GM12878 (cell line): ENCODE measurements around the gene ASB3. TPM values are rescaled to one million over a fixed set of nuclear protein-coding genes. Genes with fewer than 3 reads are reported as not detected.

Experiments
- ATAC-seq: fragments of 200-7000 bp; cut with Tn5 transposase; 3 replicates; pipeline ENCODE4 v1.9.1; 2020; ENCODE audit warnings: mild to moderate bottlenecking, moderate library complexity
- BruUV-seq: library from RNA; stranded (reverse); fragments of 400-500 nt; replicated peaks from 2 replicates; lab custom pipeline; 2021; lab: Mats Ljungman, UMichigan
- CTCF ChIA-PET: fragments of 300-600 bp; sonication (Branson Sonifier 250); formaldehyde crosslinking; extraction: SDS; loops from one replicate; lab custom pipeline; 2021; ENCODE audit warnings: inconsistent platforms; lab: Yijun Ruan, JAX
- POLR2A ChIA-PET: fragments of 350-600 bp; formaldehyde crosslinking; extraction: SDS; loops from one replicate; lab custom pipeline; 2021; ENCODE audit warnings: inconsistent platforms; lab: Charles Lee
- RAD21 ChIA-PET: fragments of 300-600 bp; sonication (Branson Sonifier 250); formaldehyde crosslinking; loops from one replicate; lab custom pipeline; 2023; ENCODE audit warnings: antibody characterized with exemption; ENCODE audit not compliant: unreplicated experiment; lab: Charles Lee
- SMC1A ChIA-PET: fragments of 300-600 bp; sonication (Branson Sonifier 250); formaldehyde crosslinking; loops from one replicate; lab custom pipeline; 2023; ENCODE audit not compliant: unreplicated experiment, uncharacterized antibody; lab: Charles Lee
- DNase-seq: peaks from one replicate; pipeline ENCODE4 v3.0.0-alpha.2; 2011; ENCODE audit warnings: low read depth, low spot score
- FAIRE-seq: peaks from 3 replicates; lab custom pipeline; 2011; peaks lifted over from hg19 to GRCh38; lab: Jason Lieb, UNC
- H2AFZ ChIP-seq: 2 replicates; pipeline ENCODE4 v1.6.0; 2011; ENCODE audit warnings: low read depth, low read length, control low read depth; ENCODE audit not compliant: control insufficient read depth
- H3K27ac ChIP-seq: 2 replicates; pipeline ENCODE4 v1.5.1; 2011; ENCODE audit warnings: control low read depth; ENCODE audit not compliant: control insufficient read depth, insufficient read depth
- H3K27me3 ChIP-seq, 2 experiments: replicated peaks in 1 of 2; 2 replicates each; pipeline versions ENCODE4 v1.6.0 to v1.6.1; 2011; ENCODE audit warnings: low read length in 1 of 2; ENCODE audit not compliant: control insufficient read depth in 2 of 2, insufficient read depth in 2 of 2
- H3K36me3 ChIP-seq, 2 experiments: 2 replicates each; pipeline ENCODE4 v1.5.1; 2011; ENCODE audit warnings: low read length in 1 of 2; ENCODE audit not compliant: control insufficient read depth in 2 of 2, insufficient read depth in 2 of 2
- H3K4me1 ChIP-seq: 2 replicates; pipeline ENCODE4 v1.6.1; 2011; ENCODE audit warnings: mild to moderate bottlenecking, low read length, moderate library complexity, mixed read lengths; ENCODE audit not compliant: control insufficient read depth, insufficient read depth
- H3K4me2 ChIP-seq: 2 replicates; pipeline ENCODE4 v1.6.0; 2011; ENCODE audit warnings: control low read depth; ENCODE audit not compliant: control insufficient read depth, insufficient read depth
- H3K4me3 ChIP-seq: fragments of 200-600 bp; sonication (generic); 2 replicates; pipeline ENCODE4 v1.5.1; 2016
- H3K79me2 ChIP-seq: 2 replicates; pipeline ENCODE4 v1.6.0; 2011; ENCODE audit warnings: low read length; ENCODE audit not compliant: control insufficient read depth, insufficient read depth
- H3K9ac ChIP-seq: 2 replicates; pipeline ENCODE4 v1.8.0; 2011; ENCODE audit warnings: low read length, control low read depth, mixed read lengths; ENCODE audit not compliant: control insufficient read depth, insufficient read depth
- H3K9me3 ChIP-seq: replicated peaks from 3 replicates; pipeline ENCODE4 v1.5.1; 2011; ENCODE audit warnings: mild to moderate bottlenecking, low read length; ENCODE audit not compliant: control insufficient read depth, insufficient read depth
- H4K20me1 ChIP-seq: 2 replicates; pipeline ENCODE4 v1.6.0; 2011; ENCODE audit not compliant: control insufficient read depth, insufficient read depth
- CBFB ChIP-seq: IDR thresholded peaks from 2 replicates; pipeline ENCODE4 v1.6.1; 2016; ENCODE audit warnings: antibody characterized with exemption, low read depth
- CREM ChIP-seq: IDR thresholded peaks from 2 replicates; pipeline ENCODE4 v1.6.1; 2014; ENCODE audit warnings: antibody characterized with exemption, low read depth
- FOXK2 ChIP-seq: fragments of 450-650 bp; IDR thresholded peaks from 2 replicates; pipeline ENCODE4 v1.6.1; 2017; ENCODE audit warnings: mild to moderate bottlenecking, moderate library complexity
- FOXM1 ChIP-seq: IDR thresholded peaks from 2 replicates; pipeline ENCODE4 v1.6.1; 2012; ENCODE audit warnings: low read depth, mild to moderate bottlenecking, inconsistent platforms, low read length, moderate library complexity
- KDM1A ChIP-seq: fragments of 200-600 bp; sonication (generic); IDR thresholded peaks from 2 replicates; pipeline ENCODE4 v1.6.1; 2016; ENCODE audit warnings: borderline replicate concordance
- NR2C2 ChIP-seq: IDR thresholded peaks from 2 replicates; pipeline ENCODE4 v1.6.1; 2011; ENCODE audit warnings: borderline replicate concordance, low read depth; ENCODE audit not compliant: control insufficient read depth, insufficient read length
- NR2F1 ChIP-seq: fragments of 450-650 bp; conservative IDR thresholded peaks from 2 replicates; pipeline ENCODE4 v1.6.1; 2017; ENCODE audit warnings: mild to moderate bottlenecking
- POLR2AphosphoS5 ChIP-seq: IDR thresholded peaks from 2 replicates; pipeline ENCODE4 v1.6.1; 2011; ENCODE audit warnings: mild to moderate bottlenecking, low read length, inconsistent platforms
- RFX5 ChIP-seq: IDR thresholded peaks from 2 replicates; pipeline ENCODE4 v1.6.1; 2011; ENCODE audit warnings: low read depth, low read length, improper control_type of control experiment
- RUNX3 ChIP-seq: IDR thresholded peaks from 2 replicates; pipeline ENCODE4 v1.6.1; 2012; ENCODE audit warnings: low read length, inconsistent platforms
- SMAD1 ChIP-seq: fragments of 450-650 bp; IDR thresholded peaks from 2 replicates; pipeline ENCODE4 v1.6.1; 2018; ENCODE audit warnings: mild to moderate bottlenecking, low read depth; ENCODE audit not compliant: partially characterized antibody
- WGBS: methylation state at CpG from one replicate; pipeline ENCODE4 v1.1.6; 2016; ENCODE audit warnings: low lambda C conversion rate; ENCODE audit not compliant: insufficient replicate concordance, insufficient coverage; ENCODE audit errors: missing lambda C conversion rate; 5-methylcytosine and 5-hydroxymethylcytosine counted together
- in situ Hi-C: fragments of 300-500 bp; cut with MboI; formaldehyde crosslinking; loops from 9 replicates; pipeline ENCODE4 v1.14.3; 2018; ENCODE audit warnings: mixed read lengths
- intact Hi-C: fragments of 100-400 bp; cut with micrococcal nuclease; formaldehyde crosslinking; loops from one replicate; pipeline ENCODE4 v1.14.2; 2022; ENCODE audit not compliant: unreplicated experiment
- polyA plus RNA-seq, 11 experiments: library from polyadenylated mRNA; depleted of rRNA in 4 of 11; unstranded in 6 of 11; stranded (reverse) in 5 of 11; fragments of >200 nt; fragmentation: Nextera tagmentation in 4 of 11; fragmentation: Illumina TruSeq in 1 of 11; extraction: Ambion mirVana in 4 of 11; extraction: Trizol in 1 of 11; gene quantifications; 1 replicate in 1 of 11; 2 replicates in 10 of 11; pipeline versions ENCODE4 v1.2.1 to v1.2.3, GENCODE V29; 2011 to 2016; ENCODE audit warnings: inconsistent platforms in 2 of 11, missing spikeins in 2 of 11, low read depth in 1 of 11
- total RNA-seq, 4 experiments: library from RNA; depleted of rRNA in 3 of 4; stranded (reverse); fragments of >200 nt in 3 of 4; fragmentation: Illumina TruSeq in 1 of 4; extraction: Trizol in 1 of 4; gene quantifications; 2 replicates each; pipeline versions ENCODE4 v1.2.1 to v1.2.3, GENCODE V29; 2013 to 2021
- TF ChIP-seq, protein P1 (sequence below): fragments of 450-650 bp; IDR thresholded peaks from 2 replicates; pipeline ENCODE4 v1.6.1; 2016; ENCODE audit warnings: mild to moderate bottlenecking
- TF ChIP-seq, protein P2 (sequence below): IDR thresholded peaks from 2 replicates; pipeline ENCODE4 v1.6.1; 2011; ENCODE audit warnings: low read depth, low read length, improper control_type of control experiment, borderline replicate concordance

Gene ASB3
- total and polyA plus RNA-seq, 10 of the 15 experiments (the other 5 are each of a cell fraction or from before 2014, with no cell fraction given), result 16.4 to 30.9 (median 22.6) TPM

DNA sequence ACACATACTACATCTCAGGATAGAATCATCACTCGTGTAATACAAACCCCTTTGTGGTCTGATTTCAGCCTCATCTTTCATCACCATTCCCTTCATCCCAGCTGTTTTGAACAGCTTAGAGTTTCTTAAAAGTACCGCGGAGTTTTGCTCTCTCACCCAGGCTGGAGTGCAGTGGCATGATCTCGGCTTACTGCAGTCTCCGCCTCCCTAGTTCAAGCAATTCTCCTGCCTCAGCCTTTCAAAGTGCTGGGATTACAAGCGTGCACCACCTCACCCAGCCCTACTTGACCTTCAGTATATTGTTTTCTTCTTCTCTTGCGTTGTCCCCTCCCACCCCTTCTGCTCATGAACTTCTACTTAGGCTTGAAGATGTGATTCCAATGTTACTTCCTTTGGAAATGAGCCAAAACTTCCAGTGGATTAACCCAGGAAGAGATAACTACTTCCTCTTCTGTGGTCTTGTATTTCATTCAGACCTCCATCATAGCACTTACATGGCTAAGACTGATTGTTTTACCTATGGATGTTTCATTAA, 15.9 kb upstream of the ASB3 start:
- intact Hi-C loops (no loop called here), in situ Hi-C loops (no loop called here)
- FAIRE-seq (no peak), ATAC-seq (no peak), DNase-seq (no peak)
- H2AFZ ChIP-seq, result no peak overlapping the region
- H3K4me3 ChIP-seq, result no peak overlapping the region
- no peaks in the 10 kb centered on the region for H3K27me3 ChIP-seq
- no TSS peak for BruUV-seq
- H3K4me2 ChIP-seq, result no peak overlapping the region
- H4K20me1 ChIP-seq, result no peaks in the 10 kb centered on the region
- TF ChIP-seq, protein P1, sequence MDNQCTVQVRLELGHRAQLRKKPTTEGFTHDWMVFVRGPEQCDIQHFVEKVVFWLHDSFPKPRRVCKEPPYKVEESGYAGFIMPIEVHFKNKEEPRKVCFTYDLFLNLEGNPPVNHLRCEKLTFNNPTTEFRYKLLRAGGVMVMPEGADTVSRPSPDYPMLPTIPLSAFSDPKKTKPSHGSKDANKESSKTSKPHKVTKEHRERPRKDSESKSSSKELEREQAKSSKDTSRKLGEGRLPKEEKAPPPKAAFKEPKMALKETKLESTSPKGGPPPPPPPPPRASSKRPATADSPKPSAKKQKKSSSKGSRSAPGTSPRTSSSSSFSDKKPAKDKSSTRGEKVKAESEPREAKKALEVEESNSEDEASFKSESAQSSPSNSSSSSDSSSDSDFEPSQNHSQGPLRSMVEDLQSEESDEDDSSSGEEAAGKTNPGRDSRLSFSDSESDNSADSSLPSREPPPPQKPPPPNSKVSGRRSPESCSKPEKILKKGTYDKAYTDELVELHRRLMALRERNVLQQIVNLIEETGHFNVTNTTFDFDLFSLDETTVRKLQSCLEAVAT, result no peak
- TF ChIP-seq SMAD1 (no peak), POLR2AphosphoS5 (no peak), NR2F1 (no peak), FOXK2 (no peak), RFX5 (no peak), NR2C2 (no peak), CBFB (no peak), RUNX3 (no peak), KDM1A (no peak), FOXM1 (no peak), CREM (no peak)
- TF ChIP-seq, protein P2, sequence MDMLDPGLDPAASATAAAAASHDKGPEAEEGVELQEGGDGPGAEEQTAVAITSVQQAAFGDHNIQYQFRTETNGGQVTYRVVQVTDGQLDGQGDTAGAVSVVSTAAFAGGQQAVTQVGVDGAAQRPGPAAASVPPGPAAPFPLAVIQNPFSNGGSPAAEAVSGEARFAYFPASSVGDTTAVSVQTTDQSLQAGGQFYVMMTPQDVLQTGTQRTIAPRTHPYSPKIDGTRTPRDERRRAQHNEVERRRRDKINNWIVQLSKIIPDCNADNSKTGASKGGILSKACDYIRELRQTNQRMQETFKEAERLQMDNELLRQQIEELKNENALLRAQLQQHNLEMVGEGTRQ, result no peak
- no peaks in the 10 kb centered on the region for H3K79me2 ChIP-seq
- ChIA-PET SMC1A (no interaction called here), CTCF (no interaction called here), RAD21 (no interaction called here), POLR2A (no interaction called here)
- H3K9ac ChIP-seq, result no peak overlapping the region
- no peaks in the 10 kb centered on the region for H3K9me3 ChIP-seq
- H3K36me3 ChIP-seq, result peaks cover 0 to 25% of the 10 kb centered on the region in 2 experiments; a peak in 3 of 4 replicates
- no peak overlapping the region for H3K27ac ChIP-seq
- H3K4me1 ChIP-seq, result no peaks in the 10 kb centered on the region
- 92% methylated on average over 7 of the region's 7 CpGs for WGBS
